ENCODE measurements around the gene RNF152.

DNA sequence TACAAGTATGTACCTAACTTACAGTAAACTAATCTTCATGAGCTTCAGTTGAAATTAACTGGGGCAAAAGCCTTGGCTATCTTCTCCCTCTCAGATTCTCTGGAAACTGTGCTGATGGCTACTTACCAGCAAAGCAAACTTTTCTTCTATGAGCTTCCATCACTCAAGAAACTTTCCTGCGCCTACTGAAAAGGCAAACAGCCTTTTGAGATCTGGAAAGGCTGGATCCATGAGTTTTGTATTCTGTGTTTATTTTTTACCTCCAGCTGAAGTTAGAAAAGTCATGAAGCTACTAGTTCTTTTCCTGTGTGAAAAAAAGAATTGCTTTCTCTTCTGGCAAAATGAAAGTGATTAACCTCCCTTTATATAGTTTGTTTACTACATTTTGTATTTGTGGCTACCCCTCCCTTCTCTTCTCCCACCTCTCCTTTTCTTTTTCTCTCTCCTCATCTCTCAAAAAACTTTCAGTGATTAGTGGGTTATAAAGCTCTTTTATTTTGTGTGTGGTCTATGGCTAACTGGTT is 49.2 kb upstream of the RNF152 start:
- TF ChIP-seq, protein P1, sequence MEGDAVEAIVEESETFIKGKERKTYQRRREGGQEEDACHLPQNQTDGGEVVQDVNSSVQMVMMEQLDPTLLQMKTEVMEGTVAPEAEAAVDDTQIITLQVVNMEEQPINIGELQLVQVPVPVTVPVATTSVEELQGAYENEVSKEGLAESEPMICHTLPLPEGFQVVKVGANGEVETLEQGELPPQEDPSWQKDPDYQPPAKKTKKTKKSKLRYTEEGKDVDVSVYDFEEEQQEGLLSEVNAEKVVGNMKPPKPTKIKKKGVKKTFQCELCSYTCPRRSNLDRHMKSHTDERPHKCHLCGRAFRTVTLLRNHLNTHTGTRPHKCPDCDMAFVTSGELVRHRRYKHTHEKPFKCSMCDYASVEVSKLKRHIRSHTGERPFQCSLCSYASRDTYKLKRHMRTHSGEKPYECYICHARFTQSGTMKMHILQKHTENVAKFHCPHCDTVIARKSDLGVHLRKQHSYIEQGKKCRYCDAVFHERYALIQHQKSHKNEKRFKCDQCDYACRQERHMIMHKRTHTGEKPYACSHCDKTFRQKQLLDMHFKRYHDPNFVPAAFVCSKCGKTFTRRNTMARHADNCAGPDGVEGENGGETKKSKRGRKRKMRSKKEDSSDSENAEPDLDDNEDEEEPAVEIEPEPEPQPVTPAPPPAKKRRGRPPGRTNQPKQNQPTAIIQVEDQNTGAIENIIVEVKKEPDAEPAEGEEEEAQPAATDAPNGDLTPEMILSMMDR (IDR thresholded peaks at IDR 0.05): no peak
- no peak for TF ChIP-seq POLR2A (IDR thresholded peaks at IDR 0.05)

Measured in esophagus squamous epithelium (tissue), 4 donors.